H4 (cell line): ENCODE data around the gene NCAPH2. TPM values are rescaled to one million over a fixed set of nuclear protein-coding genes. Genes with fewer than 3 reads are reported as not detected.

Experiments
- DNase-seq: peaks from one replicate; pipeline ENCODE4 v3.0.0-alpha.2; 2015; ENCODE audit warnings: low spot score
- total RNA-seq: library from RNA; depleted of rRNA; stranded (reverse); fragments of >200 nt; shearing (Covaris generic); gene quantifications from 2 replicates; pipeline ENCODE4 v1.2.3, GENCODE V29; 2014

The NCAPH2 gene
- total RNA-seq, 1 experiment from 2014 or later: 39.0 TPM

DNA sequence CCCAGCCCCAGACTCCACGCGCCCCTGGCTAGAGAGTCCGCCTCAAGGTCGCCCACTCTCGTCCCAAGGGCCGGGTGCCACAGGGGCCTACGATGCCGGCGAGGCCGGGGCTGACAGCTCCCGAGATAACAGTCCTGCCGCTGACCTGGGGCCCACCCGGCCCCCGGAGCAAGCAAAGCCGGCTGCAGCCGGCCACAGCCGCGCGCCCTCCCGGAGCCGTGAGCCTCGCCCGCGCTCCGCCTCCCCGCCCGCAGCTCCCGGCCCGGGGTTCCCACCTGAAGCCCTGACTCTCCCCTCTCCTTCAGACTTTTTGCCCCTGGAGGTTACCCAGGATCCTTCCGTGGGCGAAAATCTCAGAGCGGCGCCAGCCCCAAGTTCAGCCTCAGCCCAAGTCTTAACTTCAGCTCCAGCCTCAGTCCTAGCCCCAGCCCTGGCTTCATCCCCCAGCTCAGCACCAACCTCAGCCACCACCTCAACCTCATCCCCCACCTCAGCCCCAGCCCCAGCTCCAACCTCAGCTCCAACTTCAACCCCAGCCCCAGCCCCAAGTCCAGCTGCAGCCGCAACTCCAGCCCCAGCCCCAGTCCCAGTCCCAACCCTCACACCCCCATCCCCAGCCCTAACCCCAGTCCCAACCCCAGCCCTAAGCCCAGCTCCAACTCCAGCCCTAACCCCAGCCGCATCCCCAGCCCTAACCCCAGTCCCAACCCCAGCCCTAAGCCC is 39.4 kb downstream of the NCAPH2 start:
- no peak for DNase-seq

DNA sequence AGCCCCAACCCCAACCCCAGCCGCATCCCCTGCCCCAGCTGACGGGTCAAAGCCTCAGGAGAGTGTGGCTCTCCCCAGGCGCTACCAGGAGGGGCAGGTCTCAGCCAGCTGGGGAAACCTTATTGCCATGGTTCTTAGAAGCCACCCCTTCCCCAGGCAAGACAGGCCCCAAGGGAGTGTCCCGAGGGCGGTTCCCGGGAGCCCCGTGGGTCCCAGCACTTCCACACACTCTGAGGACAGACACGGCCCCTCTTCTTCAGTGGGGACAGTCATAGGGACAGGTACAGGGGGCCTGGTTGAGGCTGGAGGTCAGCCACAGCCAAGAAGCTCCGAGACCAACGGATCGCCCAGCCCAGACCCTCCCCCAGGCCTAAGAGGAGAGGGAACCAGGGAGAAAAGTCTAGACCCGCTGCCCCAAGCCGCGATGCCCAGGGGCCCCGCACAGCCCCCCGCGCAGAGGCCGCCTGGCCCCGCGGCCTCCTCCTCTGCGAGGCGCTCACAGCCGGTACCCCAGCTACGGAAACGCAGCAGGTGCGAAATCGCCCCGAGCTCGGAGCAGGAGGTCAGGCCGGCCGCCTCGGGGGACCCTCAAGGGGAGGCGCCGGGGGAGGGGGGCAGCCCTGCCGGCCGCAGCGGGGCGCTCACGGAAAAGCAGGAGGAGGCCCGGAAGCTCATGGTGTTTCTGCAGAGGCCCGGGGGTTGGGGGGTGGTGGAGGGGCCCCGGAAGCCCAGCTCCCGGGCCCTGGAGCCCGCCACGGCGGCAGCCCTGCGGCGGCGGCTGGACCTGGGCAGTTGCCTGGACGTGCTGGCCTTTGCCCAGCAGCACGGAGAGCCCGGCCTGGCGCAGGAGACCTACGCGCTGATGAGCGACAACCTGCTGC is 40.3 kb downstream of the NCAPH2 start:
- DNase-seq: no peak

- DNase-seq: no peak
Observed at GRCh38 chr22:50548921-50549790, 41.1 kb downstream of the NCAPH2 start.

DNA sequence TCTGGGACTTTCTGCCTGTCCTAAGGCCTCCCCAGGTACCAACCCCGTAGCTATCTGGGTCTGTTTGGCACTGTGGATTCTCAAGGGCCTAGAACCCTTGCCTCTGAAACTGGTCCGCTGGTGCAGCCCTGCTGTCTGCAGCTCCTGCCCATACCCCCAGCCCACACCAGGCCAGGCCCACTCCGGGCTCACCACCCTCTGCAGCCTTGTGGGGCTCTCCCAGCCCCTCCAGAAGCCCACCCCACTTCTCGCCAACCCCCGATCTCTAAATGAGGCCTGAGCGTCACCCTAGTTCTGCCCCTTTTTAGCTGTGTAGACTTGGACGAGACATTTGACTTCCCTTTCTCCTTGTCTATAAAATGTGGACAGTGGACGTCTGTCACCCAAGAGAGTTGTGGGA is 42.4 kb downstream of the NCAPH2 start:
- DNase-seq: no peak

DNA sequence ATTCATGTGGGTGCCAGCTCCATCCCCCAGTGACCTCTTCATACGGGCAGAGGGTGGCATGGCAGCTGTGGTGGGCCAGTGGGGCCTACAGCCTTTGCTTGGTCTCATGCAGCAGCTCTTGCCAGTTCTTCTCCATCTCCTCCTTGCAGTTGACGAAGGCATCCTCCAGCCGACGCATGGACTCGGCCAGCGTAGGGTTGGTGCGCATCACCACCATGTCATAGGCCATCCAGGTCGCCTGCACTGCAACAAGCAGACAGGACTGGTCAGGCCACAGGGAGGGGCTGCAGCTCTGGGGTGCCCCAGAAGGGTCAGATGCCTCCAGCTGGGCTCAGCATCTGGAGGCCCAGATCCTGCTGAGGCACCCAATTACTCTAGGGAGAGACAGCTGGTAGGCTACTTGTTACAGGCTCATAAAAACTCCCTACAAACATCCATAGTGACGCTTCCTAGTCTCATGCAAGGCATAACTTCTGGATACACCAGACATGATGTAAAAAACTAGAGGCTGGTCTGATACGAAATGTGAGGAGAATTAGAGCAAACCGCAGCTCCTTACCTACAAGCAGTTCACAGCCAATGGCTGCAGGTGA is 43.2 kb downstream of the NCAPH2 start:
- no peak for DNase-seq

DNA sequence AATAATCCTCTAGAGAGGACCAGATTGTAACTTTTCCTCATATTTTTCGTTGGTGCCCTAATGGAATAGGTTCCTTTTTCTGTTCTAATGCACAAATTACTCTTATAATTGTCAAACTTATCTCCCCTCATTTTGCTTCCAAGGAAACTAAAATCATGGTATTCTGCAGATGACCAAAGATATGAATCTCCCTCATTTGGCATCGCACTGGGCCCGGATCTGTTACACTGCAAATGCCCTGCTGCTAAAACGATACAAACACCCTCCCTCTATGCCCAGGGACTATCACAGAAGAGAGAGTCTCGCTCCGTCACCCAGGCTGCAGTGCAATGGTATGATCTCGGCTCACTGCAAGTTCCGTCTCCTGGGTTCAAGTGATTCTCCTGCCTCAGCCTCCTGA is 45.3 kb downstream of the NCAPH2 start:
- DNase-seq: no peak

DNA sequence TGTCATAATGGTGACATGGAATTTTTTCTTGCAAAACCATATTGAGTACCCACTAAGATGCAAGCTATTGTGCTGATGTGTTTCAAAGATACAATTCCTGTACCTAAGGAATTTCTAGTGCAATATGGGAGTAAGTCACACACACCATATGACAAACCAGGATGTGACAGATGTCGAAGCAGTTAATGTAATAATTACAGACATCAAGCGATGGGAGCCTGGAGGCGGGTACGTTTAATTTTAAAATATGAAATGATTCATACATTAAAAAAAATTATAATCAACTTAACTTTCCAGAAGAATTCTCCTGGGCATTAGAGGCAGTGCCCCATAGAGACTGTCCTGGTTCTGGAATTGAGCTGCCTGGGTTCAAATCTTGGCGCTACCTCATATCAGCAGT is 48.7 kb downstream of the NCAPH2 start:
- no peak for DNase-seq

- DNase-seq: no peak
Observed at GRCh38 chr22:50560034-50560433, 52.0 kb downstream of the NCAPH2 start.

DNA sequence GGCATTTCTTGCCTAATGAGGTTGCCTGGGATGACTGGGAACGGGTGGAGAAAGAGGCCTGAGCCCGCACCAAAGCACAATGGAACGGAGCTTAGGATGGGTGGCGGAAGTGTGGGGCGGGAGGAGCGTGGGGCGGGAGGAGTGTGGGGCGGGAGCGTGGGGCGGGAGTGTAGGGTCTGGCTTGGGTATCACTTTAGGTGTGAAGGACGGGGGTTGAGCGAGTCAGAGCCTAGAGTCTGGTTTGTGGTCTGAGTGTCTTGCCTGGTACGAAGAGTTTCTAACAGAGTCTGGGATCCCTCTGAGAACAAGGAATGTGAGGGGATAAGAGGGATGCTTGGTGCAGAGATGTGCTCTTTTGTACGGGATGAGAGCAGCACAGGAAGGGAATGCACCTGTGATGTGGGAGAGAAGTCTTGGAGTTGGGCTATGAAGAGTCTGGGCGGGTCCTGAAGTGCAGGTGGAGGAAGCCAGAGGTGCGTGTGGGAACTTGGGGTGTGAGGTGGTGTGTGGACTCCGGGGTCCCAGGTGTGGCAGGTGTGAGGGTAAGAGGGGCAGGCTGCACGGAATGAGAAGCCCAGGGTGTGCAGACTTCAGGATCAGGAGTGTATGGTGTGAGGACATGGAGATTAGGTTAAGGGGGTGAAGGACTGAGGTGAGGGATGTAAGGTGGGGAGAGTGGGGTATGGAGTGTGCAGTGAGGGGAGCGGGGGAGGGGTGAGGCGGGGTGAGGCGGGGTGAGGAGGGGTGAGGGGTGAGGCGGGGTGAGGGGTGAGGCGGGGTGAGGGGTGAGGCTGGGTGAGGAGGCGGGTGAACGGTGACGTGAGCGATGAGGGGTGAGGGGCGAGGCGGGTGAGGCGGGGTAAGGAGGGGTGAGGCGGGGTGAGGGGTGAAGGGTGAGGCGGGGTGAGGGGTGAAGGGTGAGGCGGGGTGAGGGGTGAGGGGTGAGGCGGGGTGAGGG is 53.7 kb downstream of the NCAPH2 start:
- DNase-seq: no peak

DNA sequence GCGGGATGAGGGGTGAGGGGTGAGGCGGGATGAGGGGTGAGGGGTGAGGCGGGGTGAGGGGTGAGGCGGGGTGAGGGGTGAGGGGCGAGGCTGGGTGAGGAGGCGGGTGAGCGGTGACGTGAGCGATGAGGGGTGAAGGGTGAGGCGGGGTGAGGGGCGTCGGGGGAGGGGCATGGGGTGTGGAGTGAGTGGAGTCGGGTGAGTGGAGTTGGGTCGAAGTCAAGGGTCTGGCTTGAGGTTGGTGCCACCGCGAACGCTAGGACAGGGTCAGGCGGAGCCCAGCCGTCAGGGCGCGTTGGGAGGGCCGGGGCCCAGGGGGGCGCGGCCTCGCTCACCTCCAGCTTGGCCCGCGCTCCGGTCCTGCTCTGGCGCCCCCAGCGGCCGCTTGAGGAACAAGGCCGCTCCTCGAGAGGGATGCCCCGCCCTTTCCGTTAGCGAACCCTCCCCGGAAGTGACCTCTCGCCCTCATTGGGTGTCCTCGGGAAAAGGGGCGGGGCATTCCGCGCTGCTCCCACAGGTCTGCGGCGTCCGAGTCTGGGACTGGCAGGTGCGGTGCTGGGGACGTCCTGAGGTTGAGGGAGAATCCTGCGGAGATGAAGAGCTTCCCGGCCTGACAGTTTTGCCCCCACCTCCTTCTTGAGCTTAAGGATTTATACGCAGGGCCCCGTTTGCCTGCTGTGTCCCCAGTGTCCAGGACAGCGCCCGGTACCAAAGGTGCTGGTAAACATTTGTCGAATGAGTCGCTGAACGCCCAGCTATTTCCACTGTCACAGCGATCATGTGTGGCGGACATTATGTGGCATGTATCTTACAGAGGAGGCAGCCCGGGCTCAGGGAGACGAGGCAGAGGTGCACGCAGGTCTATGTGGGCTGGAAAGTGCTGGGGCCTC is 54.7 kb downstream of the NCAPH2 start, which contains the start of gene SYCE3:
SYCE3 (minus strand) TSS at position 397 of the 890 bp plus-strand sequence. CDS start 6,514 bp downstream, outside the sequence.
- DNase-seq: peak; percentile 88

- DNase-seq: no peak
Observed at GRCh38 chr22:50563413-50564160, 55.6 kb downstream of the NCAPH2 start.

GRCh38 chr22:50564289-50564688 is 56.3 kb downstream of the NCAPH2 start:
- DNase-seq: no peak

DNA sequence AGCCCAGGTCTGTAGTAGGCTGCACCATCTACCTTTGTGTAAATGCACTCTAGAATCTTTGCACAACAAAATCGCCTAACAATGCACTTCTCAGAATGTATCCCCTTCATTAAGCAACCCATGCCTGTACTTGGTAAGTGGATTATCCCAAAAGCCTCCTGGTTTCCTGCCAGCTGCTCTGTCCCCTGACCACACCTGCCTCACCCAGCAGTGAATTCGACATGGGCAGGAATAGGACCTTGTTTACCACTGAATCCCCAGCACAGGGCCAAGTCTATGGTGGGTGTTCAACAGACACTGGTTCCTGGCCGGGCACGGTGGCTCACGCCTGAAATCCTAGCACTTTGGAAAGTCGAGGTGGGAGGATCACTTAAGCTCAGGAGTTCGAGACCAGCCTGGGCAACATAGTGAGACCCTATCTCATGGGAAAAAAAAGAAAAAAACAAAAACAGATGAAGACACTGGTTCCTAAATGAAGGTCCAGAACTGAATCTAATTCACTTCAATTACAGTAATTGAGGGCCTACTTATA is 59.8 kb downstream of the NCAPH2 start:
- DNase-seq: no peak

GRCh38 chr22:50568626-50569025 is 60.6 kb downstream of the NCAPH2 start:
- DNase-seq: no peak

GRCh38 chr22:50569041-50569459 is 61.0 kb downstream of the NCAPH2 start:
- no peak for DNase-seq

DNA sequence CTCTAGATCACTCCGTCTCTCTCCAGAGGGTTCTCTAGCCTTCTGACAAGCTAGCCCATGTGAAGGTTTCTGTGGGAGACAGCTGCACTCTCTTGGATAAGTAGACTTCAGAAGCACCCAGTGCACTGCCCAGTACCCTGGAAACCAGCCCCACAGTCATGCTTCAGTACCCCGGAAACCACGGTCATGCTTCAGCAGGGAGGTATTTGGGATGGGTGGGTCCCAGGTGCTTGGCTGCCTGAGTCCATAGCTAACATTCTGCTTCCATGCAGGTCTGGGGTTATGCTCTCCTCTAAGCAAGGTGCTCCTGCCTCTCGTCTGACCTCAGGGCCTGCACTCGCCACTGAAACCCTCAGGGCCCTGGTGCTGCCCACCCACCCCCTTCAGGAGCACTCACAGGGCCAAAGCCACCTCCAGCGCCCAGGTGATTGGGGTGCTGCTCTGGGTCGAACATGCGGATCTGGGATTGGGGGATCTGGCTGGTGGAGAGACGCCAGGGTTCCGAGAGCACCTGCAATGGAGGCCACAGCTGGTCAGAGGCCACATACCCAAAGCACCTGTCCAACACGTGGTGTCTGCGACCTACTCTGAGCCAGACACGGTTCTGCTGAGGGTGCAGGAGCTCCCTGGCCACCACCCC is 62.0 kb downstream of the NCAPH2 start:
- DNase-seq: no peak

GRCh38 chr22:50570861-50571260 is 62.8 kb downstream of the NCAPH2 start:
- no peak for DNase-seq
